RWPE1 (cell line): ENCODE measurements around the gene CSPG4.
A peak's percentile ranks its signal among the peaks of the same experiment; 100 is the strongest.
"Not testable (repeated sequence)": the region's sequence is repeated elsewhere in the genome, so short reads cannot be mapped to it uniquely, and the experiment has no call there.

Experiments used
- CTCF ChIA-PET: fragments of 350-600 bp; sonication (Branson Sonifier 250); formaldehyde crosslinking; extraction: SDS; loops from one replicate; lab custom pipeline; 2021; lab: Yijun Ruan, JAX
- POLR2A ChIA-PET: fragments of 400-600 bp; formaldehyde crosslinking; extraction: SDS; loops from one replicate; lab custom pipeline; 2020; ENCODE audit warnings: antibody characterized with exemption; ENCODE audit not compliant: low non-redundant PET; lab: Yijun Ruan, JAX
- DNase-seq: peaks from one replicate; pipeline ENCODE4 v3.0.0; 2012; ENCODE audit warnings: low spot score
- H3K27ac ChIP-seq: fragments of 450-650 bp; 2 replicates; pipeline ENCODE4 v1.5.1; 2017
- TF ChIP-seq, protein P1 (sequence below): fragments of 450-650 bp; conservative IDR thresholded peaks from 2 replicates; pipeline ENCODE4 v1.5.1; 2017; ENCODE audit warnings: low read depth, mild to moderate bottlenecking

Gene CSPG4, protein sequence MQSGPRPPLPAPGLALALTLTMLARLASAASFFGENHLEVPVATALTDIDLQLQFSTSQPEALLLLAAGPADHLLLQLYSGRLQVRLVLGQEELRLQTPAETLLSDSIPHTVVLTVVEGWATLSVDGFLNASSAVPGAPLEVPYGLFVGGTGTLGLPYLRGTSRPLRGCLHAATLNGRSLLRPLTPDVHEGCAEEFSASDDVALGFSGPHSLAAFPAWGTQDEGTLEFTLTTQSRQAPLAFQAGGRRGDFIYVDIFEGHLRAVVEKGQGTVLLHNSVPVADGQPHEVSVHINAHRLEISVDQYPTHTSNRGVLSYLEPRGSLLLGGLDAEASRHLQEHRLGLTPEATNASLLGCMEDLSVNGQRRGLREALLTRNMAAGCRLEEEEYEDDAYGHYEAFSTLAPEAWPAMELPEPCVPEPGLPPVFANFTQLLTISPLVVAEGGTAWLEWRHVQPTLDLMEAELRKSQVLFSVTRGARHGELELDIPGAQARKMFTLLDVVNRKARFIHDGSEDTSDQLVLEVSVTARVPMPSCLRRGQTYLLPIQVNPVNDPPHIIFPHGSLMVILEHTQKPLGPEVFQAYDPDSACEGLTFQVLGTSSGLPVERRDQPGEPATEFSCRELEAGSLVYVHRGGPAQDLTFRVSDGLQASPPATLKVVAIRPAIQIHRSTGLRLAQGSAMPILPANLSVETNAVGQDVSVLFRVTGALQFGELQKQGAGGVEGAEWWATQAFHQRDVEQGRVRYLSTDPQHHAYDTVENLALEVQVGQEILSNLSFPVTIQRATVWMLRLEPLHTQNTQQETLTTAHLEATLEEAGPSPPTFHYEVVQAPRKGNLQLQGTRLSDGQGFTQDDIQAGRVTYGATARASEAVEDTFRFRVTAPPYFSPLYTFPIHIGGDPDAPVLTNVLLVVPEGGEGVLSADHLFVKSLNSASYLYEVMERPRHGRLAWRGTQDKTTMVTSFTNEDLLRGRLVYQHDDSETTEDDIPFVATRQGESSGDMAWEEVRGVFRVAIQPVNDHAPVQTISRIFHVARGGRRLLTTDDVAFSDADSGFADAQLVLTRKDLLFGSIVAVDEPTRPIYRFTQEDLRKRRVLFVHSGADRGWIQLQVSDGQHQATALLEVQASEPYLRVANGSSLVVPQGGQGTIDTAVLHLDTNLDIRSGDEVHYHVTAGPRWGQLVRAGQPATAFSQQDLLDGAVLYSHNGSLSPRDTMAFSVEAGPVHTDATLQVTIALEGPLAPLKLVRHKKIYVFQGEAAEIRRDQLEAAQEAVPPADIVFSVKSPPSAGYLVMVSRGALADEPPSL (N-terminal part only)

DNA sequence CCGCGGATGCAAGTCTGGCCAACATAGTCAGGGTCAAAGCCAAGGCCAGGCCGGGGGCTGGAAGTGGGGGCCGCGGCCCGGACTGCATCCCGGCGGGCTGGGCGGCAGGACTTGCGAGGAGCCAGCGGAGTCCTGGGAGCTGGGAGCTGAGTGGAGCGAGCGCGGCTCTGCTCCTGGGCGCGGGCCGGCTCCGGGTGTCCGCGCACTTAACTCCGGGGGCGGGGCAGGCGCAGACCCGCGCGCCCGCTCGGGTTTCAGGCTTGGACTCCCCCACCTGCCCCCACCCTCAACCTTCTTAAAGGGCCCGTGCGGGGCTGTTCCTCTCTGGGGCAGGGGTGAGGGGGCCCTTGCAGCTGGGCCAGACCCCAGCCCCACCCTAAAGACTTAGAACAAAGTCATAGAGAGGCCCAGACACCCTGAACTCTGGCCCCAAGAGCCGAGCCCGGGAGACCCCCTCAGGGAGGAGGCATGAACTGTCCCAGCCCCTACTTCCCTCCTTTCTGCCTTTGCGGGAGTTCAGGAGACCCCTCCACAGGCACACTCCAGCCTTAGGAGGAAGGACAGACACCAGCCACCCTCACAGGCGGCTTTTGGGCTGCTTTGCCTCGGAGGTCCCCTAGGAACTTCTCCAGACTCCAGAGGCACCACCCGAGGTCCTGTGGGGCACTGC lies at the start of gene CSPG4:
Gene CSPG4, minus strand, starts transcription at position 181 of the 670 bp plus-strand sequence. Its CDS starts 93 bp downstream, at position 88.
- DNase-seq, result no peak
- CTCF ChIA-PET, result interaction anchor here (1.2 kb wide), 1 partner anchor 20 kb away, joined by 5 read pairs; no protein-coding TSS in a partner anchor
- H3K27ac ChIP-seq, result peak within 1 kb of the TSS; percentile 28

DNA sequence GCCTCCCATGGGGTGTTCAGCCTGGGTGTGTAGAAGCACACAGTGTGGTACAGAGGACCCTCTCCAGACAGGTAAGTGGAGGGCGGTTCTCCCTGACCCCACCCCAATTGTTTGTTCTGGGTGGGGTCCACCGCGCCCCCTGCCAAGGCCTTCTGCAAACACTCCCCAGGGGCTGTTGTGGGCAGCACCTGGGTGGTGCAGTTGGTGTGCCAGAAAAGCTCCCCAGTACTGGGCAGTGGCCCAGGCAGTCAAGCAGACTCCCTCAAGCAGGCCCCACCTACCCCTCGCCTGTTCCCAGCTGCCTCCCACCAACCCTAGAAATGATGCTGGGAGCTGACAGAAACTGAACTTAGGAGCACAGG lies 49.7 kb upstream of the CSPG4 start:
- H3K27ac ChIP-seq, DNase-seq, POLR2A ChIA-PET, CTCF ChIA-PET: not testable (repeated sequence)

More for the DNA sequence above, at the start of gene CSPG4:
- POLR2A ChIA-PET, result no interaction called here
- TF ChIP-seq, protein P1, sequence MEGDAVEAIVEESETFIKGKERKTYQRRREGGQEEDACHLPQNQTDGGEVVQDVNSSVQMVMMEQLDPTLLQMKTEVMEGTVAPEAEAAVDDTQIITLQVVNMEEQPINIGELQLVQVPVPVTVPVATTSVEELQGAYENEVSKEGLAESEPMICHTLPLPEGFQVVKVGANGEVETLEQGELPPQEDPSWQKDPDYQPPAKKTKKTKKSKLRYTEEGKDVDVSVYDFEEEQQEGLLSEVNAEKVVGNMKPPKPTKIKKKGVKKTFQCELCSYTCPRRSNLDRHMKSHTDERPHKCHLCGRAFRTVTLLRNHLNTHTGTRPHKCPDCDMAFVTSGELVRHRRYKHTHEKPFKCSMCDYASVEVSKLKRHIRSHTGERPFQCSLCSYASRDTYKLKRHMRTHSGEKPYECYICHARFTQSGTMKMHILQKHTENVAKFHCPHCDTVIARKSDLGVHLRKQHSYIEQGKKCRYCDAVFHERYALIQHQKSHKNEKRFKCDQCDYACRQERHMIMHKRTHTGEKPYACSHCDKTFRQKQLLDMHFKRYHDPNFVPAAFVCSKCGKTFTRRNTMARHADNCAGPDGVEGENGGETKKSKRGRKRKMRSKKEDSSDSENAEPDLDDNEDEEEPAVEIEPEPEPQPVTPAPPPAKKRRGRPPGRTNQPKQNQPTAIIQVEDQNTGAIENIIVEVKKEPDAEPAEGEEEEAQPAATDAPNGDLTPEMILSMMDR, result no peak

DNA sequence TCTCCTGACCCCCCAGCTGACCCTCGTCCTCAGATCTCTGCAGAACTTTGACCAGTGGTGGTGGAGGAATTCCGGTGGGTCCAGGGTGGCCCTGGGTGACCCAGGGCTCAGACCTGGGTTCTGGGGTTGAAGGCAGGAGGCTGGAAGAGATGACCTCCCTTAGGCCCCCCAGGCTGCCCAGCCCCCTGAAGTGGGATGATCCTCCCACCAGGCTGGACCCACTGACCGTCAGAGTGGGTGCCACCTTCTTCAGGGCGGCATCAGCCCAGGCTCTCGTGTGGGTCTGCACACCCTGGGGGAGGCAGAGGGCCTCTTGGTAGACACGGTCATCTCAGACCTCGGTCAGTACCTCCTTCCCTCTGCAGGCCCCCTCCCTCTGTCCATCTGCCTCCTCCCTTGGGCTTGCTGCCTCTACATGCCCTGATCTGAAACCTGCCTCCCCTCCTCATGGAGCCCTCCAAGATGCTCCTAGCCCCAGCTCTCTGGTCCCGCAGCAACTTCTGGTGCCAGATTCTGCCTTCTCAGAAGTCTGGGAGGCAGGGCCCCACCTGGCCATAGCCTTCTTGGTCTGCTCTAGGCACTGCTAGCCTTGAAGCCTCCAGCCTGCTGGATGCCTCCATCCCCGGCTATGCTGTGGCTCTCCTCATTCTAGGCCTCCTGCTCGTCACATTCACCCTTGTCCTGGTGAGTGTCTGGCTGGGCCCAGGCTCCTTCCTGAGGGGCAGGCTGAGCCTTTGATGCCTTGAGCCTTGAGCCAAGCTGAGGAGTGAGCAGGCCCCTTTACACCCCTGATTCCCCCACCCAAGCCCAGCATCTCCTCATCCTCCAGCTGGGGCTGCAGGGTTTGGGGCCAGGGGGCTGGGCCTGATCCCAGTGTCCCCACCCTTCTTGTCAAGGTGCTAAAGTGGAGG lies 49.1 kb upstream of the CSPG4 start:
- DNase-seq, result no peak
- CTCF ChIA-PET, result no interaction called here
- TF ChIP-seq, protein P1, result no peak
- POLR2A ChIA-PET, result no interaction called here
- H3K27ac ChIP-seq, result no peak overlapping the region

DNA sequence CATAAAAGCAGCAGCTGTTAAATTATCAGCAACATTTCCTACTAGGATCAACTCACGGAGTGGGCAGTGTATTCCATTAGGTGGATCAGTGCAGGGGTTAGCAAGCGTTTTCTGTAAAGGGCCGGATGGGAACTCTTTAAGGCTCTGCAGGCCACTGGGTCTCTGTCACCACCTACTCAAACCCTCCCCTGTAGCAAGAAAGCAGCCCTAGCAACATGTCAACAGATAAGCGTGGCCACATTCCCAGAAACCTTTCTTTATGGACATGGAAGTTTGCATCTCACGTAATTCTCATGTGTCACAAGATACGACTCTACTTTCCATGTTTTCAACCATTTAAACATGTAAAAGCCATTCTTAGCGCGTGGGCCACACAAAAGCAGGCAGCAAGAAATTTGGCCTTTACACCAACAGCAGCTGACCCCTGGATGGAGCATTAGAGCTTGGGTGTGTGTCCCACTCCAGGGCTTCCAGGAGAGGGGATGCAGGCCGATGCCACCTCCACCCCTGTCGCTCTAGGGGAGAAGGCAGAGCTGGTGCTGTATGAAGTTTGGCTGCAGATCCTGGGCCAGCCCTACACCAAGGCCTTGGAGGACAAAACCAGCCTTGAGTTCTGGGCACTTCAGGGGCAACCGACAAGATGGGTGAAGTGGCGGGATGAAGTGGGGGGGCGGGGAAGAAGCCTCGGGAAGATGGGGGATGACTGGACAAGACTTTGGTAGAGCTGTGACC lies 48.2 kb upstream of the CSPG4 start:
- CTCF ChIA-PET, result interaction anchor here (0.7 kb wide), 1 partner anchor 1020 kb away, joined by 4 read pairs; no protein-coding TSS in a partner anchor
- POLR2A ChIA-PET, result no interaction called here
- H3K27ac ChIP-seq, result no peak overlapping the region
- TF ChIP-seq, protein P1, result no peak
- DNase-seq, result no peak

DNA sequence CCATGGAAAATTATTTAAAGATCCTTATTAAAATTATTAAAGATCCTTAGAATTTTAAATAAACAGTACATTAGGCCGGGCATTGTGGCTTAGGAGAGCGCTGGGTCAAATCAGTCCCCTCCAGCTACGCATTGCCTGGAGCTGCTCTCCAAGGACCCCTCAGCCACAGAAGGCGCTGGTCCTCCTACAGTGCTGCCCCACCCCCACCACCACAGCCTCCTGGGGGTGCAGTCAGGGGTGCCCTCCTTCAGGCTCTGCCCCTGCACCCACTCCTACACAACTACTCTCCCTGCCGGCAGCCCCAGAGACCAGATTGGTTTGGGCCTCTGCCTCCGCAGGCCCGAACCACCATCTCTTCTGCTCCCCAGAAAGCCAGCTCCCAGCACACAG lies 47.5 kb upstream of the CSPG4 start:
- CTCF ChIA-PET, result interaction anchor here (0.7 kb wide), 2 partner anchors 45 to 1021 kb away, joined by 3 to 4 read pairs; no protein-coding TSS in a partner anchor
- DNase-seq, POLR2A ChIA-PET, H3K27ac ChIP-seq: not testable (repeated sequence)

DNA sequence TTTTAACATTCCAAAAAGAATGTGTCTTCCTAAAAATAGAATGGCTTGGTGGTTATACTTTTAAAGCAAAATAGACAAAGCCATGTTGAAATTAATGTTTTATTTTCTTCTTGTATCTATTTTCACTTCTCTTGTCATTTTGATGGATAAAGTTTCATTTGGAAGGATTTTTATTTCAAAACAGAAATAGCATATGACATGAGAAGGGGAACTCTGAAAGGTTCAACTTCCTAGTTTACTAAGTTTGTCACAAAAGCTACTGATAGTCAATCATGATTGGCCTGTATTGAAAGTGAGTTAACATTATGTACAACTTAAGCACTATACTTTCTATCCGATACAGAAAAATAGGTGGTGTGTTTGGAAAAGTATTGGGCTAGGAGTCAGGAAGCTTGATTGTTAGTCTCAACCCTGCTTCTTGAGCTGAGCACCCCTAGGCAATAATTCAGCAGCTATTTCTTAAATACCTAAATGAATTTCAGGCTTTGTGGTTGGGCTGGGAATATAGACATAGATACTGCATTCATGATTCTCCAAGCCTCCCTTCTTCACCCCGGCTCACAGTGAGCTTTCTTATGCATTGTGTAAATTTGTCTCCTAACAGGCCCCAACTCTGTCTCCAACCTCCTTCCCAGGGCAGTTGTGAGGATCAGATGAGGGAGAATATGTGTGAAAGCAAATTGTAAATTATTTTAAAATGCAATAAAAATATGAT lies 46.9 kb upstream of the CSPG4 start:
- CTCF ChIA-PET, result interaction anchor here (0.6 to 0.7 kb wide), 3 partner anchors 27 to 1021 kb away, joined by 3 to 4 read pairs (median 4); no protein-coding TSS in a partner anchor
- POLR2A ChIA-PET, result no interaction called here
- no peak for DNase-seq
- H3K27ac ChIP-seq, result no peak overlapping the region
- TF ChIP-seq, protein P1, result no peak
